Head of caudate nucleus (tissue), 42 donors: Measurements from ENCODE around the gene SPP2.

Experiments used
- DNase-seq, 42 donors: peaks; one replicate each; pipeline versions ENCODE4 v3.0.0 to v3.0.0-alpha.2; 2020 to 2021; ENCODE audit warnings: mixed read lengths in 7 of 42
- intact Hi-C: fragments of 100-400 bp; cut with DNase I; formaldehyde crosslinking; loops from one replicate; pipeline ENCODE4 v1.15.0; 2022

SPP2 gene

DNA sequence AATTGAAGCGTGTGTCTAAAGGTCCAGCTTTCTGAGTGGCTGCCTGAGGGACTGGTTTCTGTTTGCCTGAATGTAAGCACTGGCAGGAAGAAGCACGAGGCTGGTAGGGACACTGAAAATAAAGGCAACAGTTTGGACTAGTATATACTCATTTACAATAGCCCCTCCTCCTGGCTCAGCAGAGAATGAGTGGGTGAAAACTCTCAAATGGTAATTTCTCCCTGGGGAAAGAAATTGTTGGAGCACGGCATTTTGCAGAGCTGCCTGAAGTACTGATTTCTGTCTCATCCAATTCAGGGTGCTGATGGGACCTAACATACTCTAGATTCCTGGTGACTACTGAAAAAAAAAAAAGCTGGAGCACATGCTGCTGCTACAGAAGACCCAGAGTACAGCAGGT lies 17.3 kb upstream of the SPP2 start:
- intact Hi-C loops: no loop called here
- no peak for DNase-seq

GRCh38 chr2:234033885-234034284 lies 16.6 kb upstream of the SPP2 start:
- intact Hi-C loops: no loop called here
- no peak for DNase-seq

GRCh38 chr2:234038076-234038802 lies 12.3 kb upstream of the SPP2 start:
- intact Hi-C loops: no loop called here
- DNase-seq: no peak

DNA sequence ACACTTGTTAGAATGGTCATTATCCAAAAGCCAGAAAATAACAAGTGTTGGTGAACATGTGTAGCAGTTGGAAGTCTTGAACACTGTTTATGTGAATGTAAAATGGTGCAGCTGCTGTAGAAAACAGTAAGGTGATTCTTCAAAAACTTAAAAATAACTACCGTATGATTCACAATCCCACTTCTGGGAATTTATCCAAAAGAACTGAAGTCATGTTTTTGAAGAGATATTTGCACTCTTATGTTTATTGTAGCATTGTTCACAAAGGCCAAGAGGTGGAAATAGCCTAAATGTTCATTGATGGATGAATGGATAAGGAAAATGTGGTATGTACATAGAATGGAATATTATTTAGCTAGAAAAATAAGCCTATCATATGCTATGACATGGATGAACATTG lies 6.3 kb upstream of the SPP2 start:
- DNase-seq: no peak
- intact Hi-C loops: no loop called here

- intact Hi-C loops: no loop called here
- DNase-seq: no peak
Observed at GRCh38 chr2:234046521-234046920, 4.0 kb upstream of the SPP2 start.

GRCh38 chr2:234047361-234047760 lies 3.1 kb upstream of the SPP2 start:
- intact Hi-C loops: no loop called here
- no peak for DNase-seq

GRCh38 chr2:234048049-234048448 lies 2.5 kb upstream of the SPP2 start:
- intact Hi-C loops: no loop called here
- DNase-seq: no peak

- intact Hi-C loops: no loop called here
- DNase-seq: no peak
Observed at GRCh38 chr2:234051374-234052070, 1.0 kb downstream of the SPP2 start.

GRCh38 chr2:234058881-234059280 lies 8.4 kb downstream of the SPP2 start:
- DNase-seq: no peak
- intact Hi-C loops: no loop called here

- intact Hi-C loops: no loop called here
- no peak for DNase-seq
Observed at GRCh38 chr2:234060236-234060635, 9.7 kb downstream of the SPP2 start.

DNA sequence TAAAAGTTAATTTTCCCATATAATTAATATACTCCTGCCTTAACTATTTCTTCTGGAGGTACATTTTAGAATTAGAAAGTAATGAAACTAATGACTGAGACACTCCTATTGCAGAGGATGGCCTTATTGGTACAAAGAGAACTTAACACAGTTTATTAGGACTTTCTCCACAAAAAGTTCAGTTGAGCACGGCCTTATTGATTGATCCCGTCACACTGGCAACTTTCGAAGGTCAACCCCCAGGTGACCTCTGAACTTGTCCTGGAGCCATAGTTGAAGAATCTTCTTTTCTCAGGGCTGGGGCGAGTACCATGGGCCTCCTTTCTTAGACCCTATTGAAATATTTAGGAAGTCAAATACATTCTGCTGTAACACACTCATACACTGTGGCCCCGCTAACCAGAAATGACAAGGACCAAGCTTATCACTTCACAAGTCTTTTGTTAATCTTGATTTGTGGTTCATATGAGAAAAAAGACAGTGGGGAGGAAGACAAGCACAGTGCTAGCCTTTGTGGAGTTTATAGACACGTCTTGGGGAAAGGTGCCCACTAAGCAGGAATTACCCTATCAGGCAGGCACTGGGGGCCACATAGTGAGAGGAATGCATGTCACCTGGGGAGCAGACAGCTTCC lies 11.2 kb downstream of the SPP2 start:
- intact Hi-C loops: no loop called here
- DNase-seq: no peak

DNA sequence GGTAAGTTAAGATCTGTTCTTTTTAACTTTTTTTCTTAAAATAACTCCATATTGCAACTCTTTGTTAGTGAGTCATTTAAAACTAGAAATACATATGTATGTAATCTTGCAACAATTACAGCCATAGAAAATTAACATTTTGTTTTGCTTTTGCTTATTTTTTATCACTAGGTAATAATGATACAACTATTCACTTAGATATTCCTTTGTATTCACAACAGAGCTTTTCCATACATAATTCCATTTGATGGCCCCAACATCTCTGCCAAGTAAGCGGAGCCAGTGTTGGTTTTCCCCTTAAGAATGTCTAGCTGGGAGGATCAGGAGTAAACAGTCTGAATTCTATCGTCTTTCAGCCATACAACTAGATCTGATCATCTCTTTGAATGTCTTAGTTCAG lies 16.1 kb downstream of the SPP2 start:
- no peak for DNase-seq
- intact Hi-C loops: no loop called here

DNA sequence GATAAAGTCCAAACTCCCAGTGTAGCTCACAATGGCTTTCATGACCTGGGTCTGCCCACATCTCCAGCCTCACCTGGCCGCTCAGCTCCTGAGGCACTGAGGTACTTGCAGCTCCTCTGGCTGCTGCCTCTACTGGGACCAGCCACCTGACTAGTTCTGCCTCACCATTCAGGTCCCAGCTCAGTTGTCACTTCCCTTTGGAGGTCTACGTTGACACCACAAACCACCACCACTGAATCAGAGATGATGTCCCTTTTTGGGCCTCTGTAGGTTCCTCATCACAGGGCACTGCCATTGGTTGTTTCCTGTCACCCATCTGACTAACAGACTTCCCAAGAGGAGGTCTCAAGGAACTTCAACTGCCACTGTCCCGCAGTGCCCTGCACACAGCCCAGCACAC lies 21.2 kb downstream of the SPP2 start:
- intact Hi-C loops: no loop called here
- DNase-seq: no peak

GRCh38 chr2:234072454-234072853 lies 22.0 kb downstream of the SPP2 start:
- intact Hi-C loops: no loop called here
- DNase-seq: no peak

GRCh38 chr2:234074751-234075517 lies 24.4 kb downstream of the SPP2 start:
- peak in 9 of 42 donors; percentile 5 to 47 (median 21) for DNase-seq
- intact Hi-C loops: no loop called here

DNA sequence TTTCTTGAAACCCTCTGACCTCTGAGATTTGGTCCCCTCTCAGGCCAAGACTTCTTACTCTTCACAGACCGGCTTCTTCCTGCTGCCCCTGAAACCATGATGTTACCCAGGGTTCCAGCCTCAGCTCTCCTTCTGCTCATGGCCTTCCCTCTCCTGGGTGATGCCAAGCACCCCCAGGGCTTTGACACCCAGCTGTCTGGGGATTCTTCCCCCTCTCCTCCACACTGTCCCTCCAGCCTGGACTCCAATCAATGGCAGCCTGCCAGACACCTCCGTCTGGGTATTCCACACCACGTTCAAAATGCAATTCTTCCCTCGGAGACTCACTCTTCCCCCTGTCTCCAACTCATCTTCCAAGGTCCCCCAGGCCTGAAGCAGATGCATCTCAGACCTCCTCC lies 25.0 kb downstream of the SPP2 start:
- no peak for DNase-seq
- intact Hi-C loops: no loop called here

GRCh38 chr2:234075947-234076346 lies 25.4 kb downstream of the SPP2 start:
- intact Hi-C loops: no loop called here
- DNase-seq: peak in 2 of 42 donors; percentile 15 to 23

- DNase-seq: no peak
- intact Hi-C loops: no loop called here
Observed at GRCh38 chr2:234076451-234076850, 25.9 kb downstream of the SPP2 start.

GRCh38 chr2:234078129-234078528 lies 27.6 kb downstream of the SPP2 start:
- no peak for DNase-seq
- intact Hi-C loops: no loop called here
